Endothelial cell of umbilical vein (primary cell): ENCODE results near the gene FTO. TPM values are rescaled to one million over a fixed set of nuclear protein-coding genes. Genes with fewer than 3 reads are reported as not detected.

Source experiments
- BruUV-seq: library from RNA; stranded (reverse); fragments of 400-500 nt; replicated peaks from 2 replicates; lab custom pipeline; 2021; lab: Mats Ljungman, UMichigan
- CTCF ChIA-PET: fragments of 300-600, 350-600 bp; sonication (Branson Sonifier 250); formaldehyde crosslinking; loops from one replicate; lab custom pipeline; 2021; ENCODE audit warnings: antibody characterized with exemption, inconsistent platforms; lab: Charles Lee
- POLR2A ChIA-PET: fragments of 300-600, 350-600 bp; sonication (Branson Sonifier 250); formaldehyde crosslinking; loops from one replicate; lab custom pipeline; 2021; ENCODE audit warnings: antibody characterized with exemption, inconsistent platforms; lab: Charles Lee
- DNase-seq: peaks from one replicate; pipeline ENCODE4 v3.0.0-alpha.2; 2011; ENCODE audit warnings: low read depth, low spot score
- FAIRE-seq: peaks from 2 replicates; lab custom pipeline; 2011; peaks lifted over from hg19 to GRCh38; lab: Jason Lieb, UNC
- H2AFZ ChIP-seq: 2 replicates; pipeline ENCODE4 v1.6.0; 2012; ENCODE audit warnings: low read depth, low read length, control low read depth, inconsistent platforms
- H3K27ac ChIP-seq: 2 replicates; pipeline ENCODE4 v1.5.1; 2011; ENCODE audit warnings: low read depth, mild to moderate bottlenecking, control low read depth, low read length, moderate library complexity; ENCODE audit not compliant: insufficient read depth
- H3K27me3 ChIP-seq, 2 experiments: 2 replicates each; pipeline versions ENCODE4 v1.6.0 to v1.6.1; 2011; ENCODE audit warnings: low read length in 2 of 2, mixed read lengths in 1 of 2; ENCODE audit not compliant: control insufficient read depth in 2 of 2, insufficient read depth in 2 of 2
- H3K36me3 ChIP-seq, 2 experiments: 2 replicates in 1 of 2; 3 replicates in 1 of 2; pipeline ENCODE4 v1.5.1; 2011; ENCODE audit warnings: low read length in 2 of 2, mild to moderate bottlenecking in 1 of 2, moderate library complexity in 1 of 2; ENCODE audit not compliant: control insufficient read depth in 2 of 2, insufficient read depth in 2 of 2; ENCODE audit errors: extremely low read depth in 1 of 2
- H3K4me1 ChIP-seq: 3 replicates; pipeline ENCODE4 v1.5.1; 2011; ENCODE audit warnings: mild to moderate bottlenecking, low read length; ENCODE audit not compliant: control insufficient read depth, insufficient read depth; ENCODE audit errors: extremely low read depth
- H3K4me2 ChIP-seq: 2 replicates; pipeline ENCODE4 v1.6.1; 2011; ENCODE audit warnings: low read length, control low read depth, mixed read lengths; ENCODE audit not compliant: insufficient read depth
- H3K4me3 ChIP-seq, 3 experiments: fragments of 200-600 bp in 1 of 3; sonication (generic), shearing (Covaris generic) in 1 of 3; replicated peaks in 1 of 3; 2 replicates each; pipeline ENCODE4 v1.5.1; 2011 to 2016; ENCODE audit warnings: control low read depth in 3 of 3, low read length in 3 of 3, mild to moderate bottlenecking in 2 of 3, inconsistent platforms in 1 of 3, low read depth in 1 of 3, moderate library complexity in 1 of 3; ENCODE audit not compliant: insufficient read depth in 1 of 3
- H3K79me2 ChIP-seq: 2 replicates; pipeline ENCODE4 v1.6.0; 2012; ENCODE audit warnings: low read length, inconsistent platforms; ENCODE audit not compliant: control insufficient read depth, insufficient read depth
- H3K9ac ChIP-seq: replicated peaks from 2 replicates; pipeline ENCODE3; 2011; ENCODE audit warnings: low read length, control low read depth; ENCODE audit not compliant: insufficient read depth; ENCODE audit errors: extremely low read depth
- H3K9me1 ChIP-seq: replicated peaks from 3 replicates; pipeline ENCODE4 v1.6.0; 2011; ENCODE audit warnings: mild to moderate bottlenecking, low read length; ENCODE audit not compliant: control insufficient read depth, insufficient read depth; ENCODE audit errors: extremely low read depth
- H3K9me3 ChIP-seq: replicated peaks from 2 replicates; pipeline ENCODE4 v1.5.1; 2012; ENCODE audit warnings: low read length, inconsistent platforms; ENCODE audit not compliant: control insufficient read depth, insufficient read depth
- H4K20me1 ChIP-seq: replicated peaks from 2 replicates; pipeline ENCODE3; 2011; ENCODE audit warnings: mild to moderate bottlenecking, low read length; ENCODE audit not compliant: control insufficient read depth, insufficient read depth; ENCODE audit errors: extremely low read depth
- EZH2 ChIP-seq: IDR thresholded peaks from 2 replicates; pipeline ENCODE4 v1.6.1; 2012; ENCODE audit warnings: borderline replicate concordance, low read depth, mild to moderate bottlenecking, moderate library complexity, low read length, inconsistent platforms; ENCODE audit not compliant: severe bottlenecking
- FOS ChIP-seq: IDR thresholded peaks from 2 replicates; pipeline ENCODE4 v1.6.1; 2011; ENCODE audit warnings: mild to moderate bottlenecking, low read length, moderate library complexity, borderline replicate concordance; ENCODE audit not compliant: insufficient read depth
- GATA2 ChIP-seq: IDR thresholded peaks from 2 replicates; pipeline ENCODE4 v1.7.0; 2011; ENCODE audit warnings: low read depth, mild to moderate bottlenecking, moderate library complexity, mixed read lengths, low read length; ENCODE audit not compliant: insufficient read length, insufficient read depth
- JUN ChIP-seq: IDR thresholded peaks from 2 replicates; pipeline ENCODE4 v1.6.1; 2011; ENCODE audit warnings: borderline replicate concordance, low read depth; ENCODE audit not compliant: insufficient read length, insufficient read depth
- MYC ChIP-seq: IDR thresholded peaks from one replicate; pipeline ENCODE4 v1.6.1; 2011; ENCODE audit warnings: mild to moderate bottlenecking, low read depth, low read length
- POLR2A ChIP-seq: IDR thresholded peaks from 2 replicates; pipeline ENCODE4 v1.6.1; 2012; ENCODE audit warnings: low read depth, mild to moderate bottlenecking, control low read depth, low read length
- POLR2AphosphoS5 ChIP-seq: IDR thresholded peaks from 2 replicates; pipeline ENCODE4 v1.6.1; 2012; ENCODE audit warnings: low read depth, mild to moderate bottlenecking, control low read depth, low read length, moderate library complexity; ENCODE audit not compliant: insufficient read depth
- dilution Hi-C: fragments of 300-500 bp; cut with MboI; formaldehyde crosslinking; loops from one replicate; pipeline ENCODE4 v1.15.0; 2019; ENCODE audit warnings: low sequenced_read_pairs; ENCODE audit not compliant: extremely low pct_ligation_motif_present
- intact Hi-C: fragments of 100-400 bp; cut with micrococcal nuclease; formaldehyde crosslinking; loops from one replicate; pipeline ENCODE4 v1.10.0; 2022
- polyA plus RNA-seq, 4 experiments: library from polyadenylated mRNA; depleted of rRNA in 3 of 4; stranded (reverse) in 3 of 4; unstranded in 1 of 4; fragments of >200 nt; gene quantifications; 2 replicates each; pipeline versions ENCODE4 v1.2.1 to v1.2.3, GENCODE V29; 2011 to 2012; ENCODE audit warnings: missing spikeins in 1 of 4
- total RNA-seq: library from RNA; stranded (reverse); gene quantifications from 2 replicates; pipeline ENCODE4 v1.2.3, GENCODE V29; 2021
- TF ChIP-seq, protein P1 (sequence below): IDR thresholded peaks from 2 replicates; pipeline ENCODE4 v1.6.1; 2011; ENCODE audit not compliant: insufficient read depth, insufficient read length
- TF ChIP-seq, protein P2 (sequence below), 2 donors: IDR thresholded peaks; 1 replicate in 1 of 2; 2 replicates in 1 of 2; pipeline ENCODE4 v1.5.1; 2011; ENCODE audit warnings: low read length in 2 of 2, mild to moderate bottlenecking in 2 of 2, moderate library complexity in 2 of 2, control low read depth in 1 of 2, inconsistent platforms in 1 of 2, low read depth in 1 of 2; ENCODE audit not compliant: insufficient read depth in 1 of 2; ENCODE audit errors: extremely low read depth in 1 of 2

The FTO gene
- total and polyA plus RNA-seq, 2 donors (not counting 3 experiments of a cell fraction or from before 2014, with no cell fraction given), result 48.6 to 87.1 TPM

DNA sequence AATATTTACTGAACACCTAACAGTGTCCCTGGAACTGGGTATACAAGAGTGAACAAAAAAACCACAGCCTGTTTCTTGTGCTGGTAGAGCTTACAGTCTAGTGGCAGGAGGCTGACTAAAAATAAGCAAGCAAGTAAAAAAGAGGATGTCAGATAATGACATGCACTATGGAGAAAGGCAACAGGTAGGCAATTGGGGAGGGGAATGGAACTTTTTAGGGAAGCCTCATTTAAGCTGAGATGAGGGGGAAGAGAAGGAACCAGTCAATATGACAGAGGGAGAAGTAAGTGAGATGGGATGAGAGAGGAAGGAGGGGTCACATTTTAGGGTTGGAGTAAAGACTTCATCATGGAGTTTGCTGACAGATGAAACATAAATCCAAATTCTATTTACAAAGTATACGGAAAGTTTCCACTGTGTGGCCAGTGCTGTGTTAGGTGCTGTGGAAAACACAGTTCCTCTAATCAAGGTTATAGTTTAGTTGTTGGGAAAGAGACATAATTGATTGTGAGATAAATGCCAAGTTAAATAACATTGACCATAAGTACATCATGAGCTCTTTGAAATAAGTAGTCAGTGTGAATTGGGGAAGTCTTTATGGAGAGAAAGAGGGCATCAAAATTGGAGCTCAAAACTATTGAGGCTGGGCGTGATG is 251.4 kb downstream of the FTO start:
- ChIA-PET POLR2A (no interaction called here), CTCF (no interaction called here)
- no peak overlapping the region for H2AFZ ChIP-seq
- H3K27ac ChIP-seq, result no peak overlapping the region
- no peak overlapping the region for H3K4me3 ChIP-seq
- H3K79me2 ChIP-seq, result no peaks in the 10 kb centered on the region
- H4K20me1 ChIP-seq, result no peaks in the 10 kb centered on the region
- H3K4me1 ChIP-seq, result no peaks in the 10 kb centered on the region
- BruUV-seq, result no TSS peak
- no peaks in the 10 kb centered on the region for H3K9me3 ChIP-seq
- FAIRE-seq (no peak), DNase-seq (no peak)
- H3K4me2 ChIP-seq, result no peak overlapping the region
- no peaks in the 10 kb centered on the region for H3K9me1 ChIP-seq
- TF ChIP-seq MYC, result no peak
- TF ChIP-seq, protein P1, sequence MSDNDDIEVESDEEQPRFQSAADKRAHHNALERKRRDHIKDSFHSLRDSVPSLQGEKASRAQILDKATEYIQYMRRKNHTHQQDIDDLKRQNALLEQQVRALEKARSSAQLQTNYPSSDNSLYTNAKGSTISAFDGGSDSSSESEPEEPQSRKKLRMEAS, result no peak
- TF ChIP-seq GATA2, result no peak
- dilution Hi-C loops (no loop called here), intact Hi-C loops (no loop called here)
- no peaks in the 10 kb centered on the region for H3K36me3 ChIP-seq
- no peak overlapping the region for H3K9ac ChIP-seq
- no peaks in the 10 kb centered on the region for H3K27me3 ChIP-seq

DNA sequence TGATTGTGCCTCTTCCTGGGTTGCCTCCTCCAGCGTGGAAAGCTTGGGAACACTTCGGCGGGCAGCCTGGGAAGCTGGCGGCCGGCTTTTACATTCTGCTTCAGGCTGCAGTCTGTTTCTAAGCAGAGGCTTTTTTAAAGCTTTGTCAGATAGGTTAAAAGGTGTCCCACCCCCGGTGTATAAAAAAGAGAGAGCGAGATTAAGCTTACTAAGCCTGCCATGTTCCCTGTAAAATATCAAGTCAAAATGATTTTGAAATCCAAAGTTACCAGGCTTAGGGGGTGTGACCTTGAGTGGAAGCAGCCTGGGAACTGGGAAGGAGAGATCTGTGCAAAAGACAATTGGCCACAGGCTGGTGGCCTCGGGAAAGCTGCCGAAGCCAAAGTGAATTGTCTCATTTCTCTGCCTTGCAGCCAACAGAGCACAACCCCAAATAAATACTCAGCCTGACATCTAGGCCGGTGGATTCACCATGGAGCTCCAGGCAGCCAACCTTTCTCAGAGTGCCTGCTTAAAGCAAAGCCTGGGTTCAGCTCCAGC is 254.5 kb downstream of the FTO start:
- Histone ChIP-seq H3K36me3 (no peaks in the 10 kb centered on the region), H3K4me1 (no peaks in the 10 kb centered on the region), H3K4me2 (no peak overlapping the region), H3K4me3 (no peak overlapping the region), H3K9me3 (no peaks in the 10 kb centered on the region), H3K9ac (no peak overlapping the region), H3K79me2 (no peaks in the 10 kb centered on the region), H3K27ac (no peak overlapping the region), H3K9me1 (no peaks in the 10 kb centered on the region), H3K27me3 (no peaks in the 10 kb centered on the region), H4K20me1 (no peaks in the 10 kb centered on the region), H2AFZ (no peak overlapping the region)
- ChIA-PET POLR2A (no interaction called here), CTCF (interaction anchor here (1.4 to 1.7 kb wide), 2 partner anchors 22 to 66 kb away, joined by 3 to 4 read pairs; no protein-coding TSS in a partner anchor)
- dilution Hi-C loops (no loop called here), intact Hi-C loops (no loop called here)
- FAIRE-seq (no peak), DNase-seq (no peak)
- BruUV-seq, result no TSS peak
- TF ChIP-seq EZH2 (no peak), POLR2A (no peak), MYC (no peak), FOS (no peak), JUN (no peak), POLR2AphosphoS5 (no peak)
- TF ChIP-seq, protein P1, result no peak
- TF ChIP-seq, protein P2, sequence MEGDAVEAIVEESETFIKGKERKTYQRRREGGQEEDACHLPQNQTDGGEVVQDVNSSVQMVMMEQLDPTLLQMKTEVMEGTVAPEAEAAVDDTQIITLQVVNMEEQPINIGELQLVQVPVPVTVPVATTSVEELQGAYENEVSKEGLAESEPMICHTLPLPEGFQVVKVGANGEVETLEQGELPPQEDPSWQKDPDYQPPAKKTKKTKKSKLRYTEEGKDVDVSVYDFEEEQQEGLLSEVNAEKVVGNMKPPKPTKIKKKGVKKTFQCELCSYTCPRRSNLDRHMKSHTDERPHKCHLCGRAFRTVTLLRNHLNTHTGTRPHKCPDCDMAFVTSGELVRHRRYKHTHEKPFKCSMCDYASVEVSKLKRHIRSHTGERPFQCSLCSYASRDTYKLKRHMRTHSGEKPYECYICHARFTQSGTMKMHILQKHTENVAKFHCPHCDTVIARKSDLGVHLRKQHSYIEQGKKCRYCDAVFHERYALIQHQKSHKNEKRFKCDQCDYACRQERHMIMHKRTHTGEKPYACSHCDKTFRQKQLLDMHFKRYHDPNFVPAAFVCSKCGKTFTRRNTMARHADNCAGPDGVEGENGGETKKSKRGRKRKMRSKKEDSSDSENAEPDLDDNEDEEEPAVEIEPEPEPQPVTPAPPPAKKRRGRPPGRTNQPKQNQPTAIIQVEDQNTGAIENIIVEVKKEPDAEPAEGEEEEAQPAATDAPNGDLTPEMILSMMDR (IDR thresholded peaks at IDR 0.05; ENCODE audit: extremely low read depth in 1 of 2, insufficient read depth in 1 of 2, low read depth in 1 of 2, low read length in 2 of 2), result no peak
